Measurements from ENCODE around the gene HNRNPAB. TPM values are rescaled to one million over a fixed set of nuclear protein-coding genes. Genes with fewer than 3 reads are reported as not detected.

The HNRNPAB gene
- total and polyA plus RNA-seq, 2 donors (not counting 3 experiments of a cell fraction or from before 2014, with no cell fraction given) = 207 to 309 TPM

GRCh38 chr5:178234121-178234749 is 29.9 kb downstream of the HNRNPAB start:
- intact Hi-C loops (cut with micrococcal nuclease) = loop anchor here (2.0 kb wide), 1 partner anchor 263 kb away; no protein-coding TSS in a partner anchor
- ChIA-PET CTCF (interaction anchor here (0.5 to 1.9 kb wide), 25 partner anchors 9 to 1316 kb away, joined by 3 to 19 read pairs (median 4); partner anchors contain the start of genes HNRNPAB and RUFY1), POLR2A (no interaction called here)
- BruUV-seq (replicated peaks) = no TSS peak
- no peak overlapping the region for H3K9ac ChIP-seq (replicated peaks; ENCODE audit: extremely low read depth, insufficient read depth, low read length)
- peaks cover 28% of the 10 kb centered on the region for H3K79me2 ChIP-seq (ENCODE audit: control insufficient read depth, insufficient read depth, low read length)
- no peak overlapping the region for H2AFZ ChIP-seq (ENCODE audit: low read depth, low read length)
- TF ChIP-seq FOS (IDR thresholded peaks at IDR 0.05; ENCODE audit: borderline replicate concordance, insufficient read depth, low read length) = no peak
- no peak for TF ChIP-seq MYC (IDR thresholded peaks at IDR 0.05; ENCODE audit: low read depth, low read length)
- no peak for TF ChIP-seq POLR2A (IDR thresholded peaks at IDR 0.05; ENCODE audit: low read depth, low read length)
- no peak for TF ChIP-seq GATA2 (IDR thresholded peaks at IDR 0.05; ENCODE audit: insufficient read depth, insufficient read length, low read depth, low read length)
- no peak for TF ChIP-seq MAX (IDR thresholded peaks at IDR 0.05; ENCODE audit: insufficient read depth, insufficient read length)
- TF ChIP-seq CTCF (IDR thresholded peaks at IDR 0.05; ENCODE audit: extremely low read depth in 1 of 2, insufficient read depth in 1 of 2, low read depth in 1 of 2, low read length in 2 of 2) = no peak
- TF ChIP-seq POLR2AphosphoS5 (IDR thresholded peaks at IDR 0.05; ENCODE audit: insufficient read depth, low read depth, low read length) = no peak
- H3K9me1 ChIP-seq (replicated peaks; ENCODE audit: control insufficient read depth, extremely low read depth, insufficient read depth, low read length) = no peaks in the 10 kb centered on the region
- peaks cover 3 to 7% of the 10 kb centered on the region in 2 experiments for H3K36me3 ChIP-seq (ENCODE audit: control insufficient read depth in 2 of 2, extremely low read depth in 1 of 2, insufficient read depth in 2 of 2, low read length in 2 of 2)
- dilution Hi-C loops (cut with MboI; ENCODE audit: extremely low pct_ligation_motif_present, low sequenced_read_pairs) = no loop called here
- H3K4me2 ChIP-seq (ENCODE audit: insufficient read depth, low read length) = no peak overlapping the region
- no peak overlapping the region for H3K4me3 ChIP-seq (replicated peaks in 1 of 3; ENCODE audit: insufficient read depth in 1 of 3, low read depth in 1 of 3, low read length in 3 of 3)
- no peaks in the 10 kb centered on the region for H3K27me3 ChIP-seq (ENCODE audit: control insufficient read depth in 2 of 2, insufficient read depth in 2 of 2, low read length in 2 of 2)
- no peaks in the 10 kb centered on the region for H4K20me1 ChIP-seq (replicated peaks; ENCODE audit: control insufficient read depth, extremely low read depth, insufficient read depth, low read length)
- DNase-seq (ENCODE audit: low read depth, low spot score) = no peak
- no peak overlapping the region for H3K27ac ChIP-seq (ENCODE audit: insufficient read depth, low read depth, low read length)
- peaks cover 16% of the 10 kb centered on the region for H3K4me1 ChIP-seq (ENCODE audit: control insufficient read depth, extremely low read depth, insufficient read depth, low read length)
- FAIRE-seq = no peak
- H3K9me3 ChIP-seq (replicated peaks; ENCODE audit: control insufficient read depth, insufficient read depth, low read length) = no peaks in the 10 kb centered on the region
